Posterior cingulate gyrus (tissue), 11 donors: ENCODE measurements around the gene RPRM.
"Not testable (repeated sequence)": the region's sequence is repeated elsewhere in the genome, so short reads cannot be mapped to it uniquely, and the experiment has no call there.

ENCODE experiments used
- DNase-seq, 10 donors: peaks; one replicate each; pipeline versions ENCODE4 v3.0.0 to v3.0.0-alpha.2; 2020 to 2021; ENCODE audit warnings: mixed read lengths in 3 of 10
- intact Hi-C: fragments of 100-400 bp; cut with DNase I; formaldehyde crosslinking; loops from one replicate; pipeline ENCODE4 v1.15.1; 2023

Gene RPRM

GRCh38 chr2:153462338-153462859, 16.2 kb downstream of the RPRM start:
- intact Hi-C loops = no loop called here
- no peak for DNase-seq

GRCh38 chr2:153461453-153461852, 17.1 kb downstream of the RPRM start:
- intact Hi-C loops = no loop called here
- DNase-seq = no peak

GRCh38 chr2:153455861-153456260, 22.7 kb downstream of the RPRM start:
- intact Hi-C loops = no loop called here
- DNase-seq = peak in 1 of 10 donors; percentile 67

GRCh38 chr2:153455403-153455802, 23.2 kb downstream of the RPRM start:
- DNase-seq = peak in 1 of 10 donors; percentile 44
- intact Hi-C loops = no loop called here

- no peak for DNase-seq
- intact Hi-C loops = no loop called here
Measured at GRCh38 chr2:153451611-153452010, 27.0 kb downstream of the RPRM start.

- intact Hi-C loops = no loop called here
- no peak for DNase-seq
Measured at GRCh38 chr2:153443106-153443505, 35.5 kb downstream of the RPRM start.

GRCh38 chr2:153442616-153443015, 35.9 kb downstream of the RPRM start:
- intact Hi-C loops, DNase-seq: not testable (repeated sequence)

GRCh38 chr2:153440090-153440489, 38.5 kb downstream of the RPRM start:
- intact Hi-C loops, DNase-seq: not testable (repeated sequence)

GRCh38 chr2:153433403-153433802, 45.2 kb downstream of the RPRM start:
- no peak for DNase-seq
- intact Hi-C loops = no loop called here

- no peak for DNase-seq
- intact Hi-C loops = no loop called here
Measured at GRCh38 chr2:153432381-153432780, 46.2 kb downstream of the RPRM start.

GRCh38 chr2:153431114-153431513, 47.4 kb downstream of the RPRM start:
- intact Hi-C loops = no loop called here
- no peak for DNase-seq
